B cell (primary cell): ENCODE data around the gene ALKBH8. TPM values are rescaled to one million over a fixed set of nuclear protein-coding genes. Genes with fewer than 3 reads are reported as not detected.

ENCODE experiments used
- ATAC-seq: fragments of 200-7000 bp; cut with Tn5 transposase; one replicate; pipeline ENCODE4 v1.10.0; 2021; ENCODE audit warnings: low read depth, mild to moderate bottlenecking, moderate number of reproducible peaks, moderate library complexity
- CTCF ChIA-PET: fragments of 350-600 bp; sonication (Branson Sonifier 250); formaldehyde crosslinking; loops from one replicate; lab custom pipeline; 2021; ENCODE audit warnings: antibody characterized with exemption, inconsistent platforms; lab: Charles Lee
- POLR2A ChIA-PET: fragments of 350-600 bp; sonication (Branson Sonifier 250); formaldehyde crosslinking; loops from one replicate; lab custom pipeline; 2021; ENCODE audit warnings: antibody characterized with exemption; lab: Charles Lee
- DNase-seq: peaks from one replicate; pipeline ENCODE4 v3.0.0; 2013
- H2AFZ ChIP-seq: 2 replicates; pipeline ENCODE4 v1.6.1; 2012; ENCODE audit warnings: mild to moderate bottlenecking, low read depth, low read length; ENCODE audit not compliant: insufficient read depth, poor library complexity, severe bottlenecking
- H3K27ac ChIP-seq, 2 donors: 1 replicate in 1 of 2; 2 replicates in 1 of 2; pipeline ENCODE4 v1.5.1; 2012 to 2013; ENCODE audit warnings: low read length in 2 of 2, mild to moderate bottlenecking in 2 of 2, moderate library complexity in 1 of 2
- H3K27me3 ChIP-seq, 4 experiments: fragments of 200-600 bp in 1 of 4; sonication (generic) in 1 of 4; replicated peaks in 1 of 4; 1 replicate in 2 of 4; 2 replicates in 2 of 4; pipeline versions ENCODE4 v1.6.1 to v1.7.0; 2013 to 2016; ENCODE audit warnings: low read length in 3 of 4, mild to moderate bottlenecking in 2 of 4, mixed read lengths in 1 of 4, moderate library complexity in 1 of 4; ENCODE audit not compliant: insufficient read depth in 4 of 4, control insufficient read depth in 3 of 4; ENCODE audit errors: control extremely low read depth in 1 of 4
- H3K36me3 ChIP-seq, 2 experiments: replicated peaks in 1 of 2; 1 replicate in 1 of 2; 2 replicates in 1 of 2; pipeline versions ENCODE4 v1.6.1 to v1.7.1; 2013; ENCODE audit warnings: low read length in 1 of 2; ENCODE audit not compliant: insufficient read depth in 2 of 2, control insufficient read depth in 1 of 2; ENCODE audit errors: control extremely low read depth in 1 of 2, extremely low read depth in 1 of 2
- H3K4me1 ChIP-seq, 2 donors: fragments of 200-600 bp in 1 of 2; sonication (generic) in 1 of 2; 1 replicate in 1 of 2; 2 replicates in 1 of 2; pipeline versions ENCODE4 v1.5.1 to v1.6.1; 2013 to 2017; ENCODE audit warnings: low read length in 2 of 2; ENCODE audit not compliant: control insufficient read depth in 2 of 2, insufficient read depth in 2 of 2
- H3K4me2 ChIP-seq: replicated peaks from 2 replicates; pipeline ENCODE3; 2012; ENCODE audit warnings: mild to moderate bottlenecking, low read depth, low read length; ENCODE audit not compliant: poor library complexity, severe bottlenecking
- H3K4me3 ChIP-seq, 5 experiments: fragments of 200-600 bp in 1 of 5; sonication (generic) in 1 of 5; 1 replicate in 3 of 5; 2 replicates in 2 of 5; pipeline versions ENCODE4 v1.5.1 to v1.7.0; 2011 to 2016; ENCODE audit warnings: low read length in 4 of 5, mild to moderate bottlenecking in 4 of 5, low read depth in 2 of 5, control low read depth in 1 of 5, moderate library complexity in 1 of 5; ENCODE audit not compliant: insufficient read depth in 1 of 5; ENCODE audit errors: control extremely low read depth in 1 of 5, extremely low read depth in 1 of 5
- H3K79me2 ChIP-seq: fragments of 200-600 bp; sonication (generic); one replicate; pipeline ENCODE4 v1.6.0; 2016; ENCODE audit warnings: low read length; ENCODE audit not compliant: control insufficient read depth, insufficient read depth
- H3K9ac ChIP-seq: fragments of 200-600 bp; sonication (generic); 2 replicates; pipeline ENCODE4 v1.6.1; 2017; ENCODE audit warnings: mild to moderate bottlenecking, low read length, moderate library complexity
- H3K9me3 ChIP-seq, 3 donors: one replicate each; pipeline versions ENCODE4 v1.6.1 to v1.7.1; 2013; ENCODE audit warnings: low read length in 2 of 3; ENCODE audit not compliant: control insufficient read depth in 2 of 3, insufficient read depth in 1 of 3; ENCODE audit errors: control extremely low read depth in 1 of 3
- H4K20me1 ChIP-seq: 2 replicates; pipeline ENCODE4 v1.6.0; 2012; ENCODE audit warnings: mild to moderate bottlenecking, low read length; ENCODE audit not compliant: insufficient read depth, control insufficient read depth, poor library complexity, severe bottlenecking
- H3K27ac Mint-ChIP-seq: one replicate; pipeline ENCODE4 v1.8.0; 2021; ENCODE audit warnings: mixed read lengths
- H3K27me3 Mint-ChIP-seq: one replicate; pipeline ENCODE4 v1.8.0; 2021; ENCODE audit warnings: mixed read lengths
- H3K4me1 Mint-ChIP-seq: one replicate; pipeline ENCODE4 v1.8.0; 2021; ENCODE audit warnings: mixed read lengths
- H3K4me3 Mint-ChIP-seq: one replicate; pipeline ENCODE4 v1.8.0; 2021; ENCODE audit warnings: mixed read lengths
- H3K9me3 Mint-ChIP-seq: one replicate; pipeline ENCODE4 v1.8.0; 2022; ENCODE audit warnings: mixed read lengths; ENCODE audit not compliant: insufficient read depth
- CTCF ChIP-seq: fragments of 200-600 bp; IDR thresholded peaks from one replicate; pipeline ENCODE4 v1.8.0; 2022; ENCODE audit warnings: antibody characterized with exemption, mild to moderate bottlenecking
- EZH2 ChIP-seq: IDR thresholded peaks from 2 replicates; pipeline ENCODE4 v1.6.1; 2012; ENCODE audit warnings: borderline replicate concordance, low read depth, mild to moderate bottlenecking, moderate library complexity, low read length; ENCODE audit not compliant: insufficient read depth, poor library complexity, severe bottlenecking
- WGBS: methylation state at CpG from one replicate; pipeline ENCODE4 v1.1.5; 2013; ENCODE audit warnings: missing lambda C conversion rate; ENCODE audit not compliant: insufficient coverage; 5-methylcytosine and 5-hydroxymethylcytosine counted together
- intact Hi-C: fragments of 100-400 bp; cut with micrococcal nuclease; formaldehyde crosslinking; loops from one replicate; pipeline ENCODE4 v1.10.0; 2022
- polyA plus RNA-seq: library from polyadenylated mRNA; depleted of rRNA; stranded (reverse); fragments of >200 nt; gene quantifications from 2 replicates; pipeline ENCODE4 v1.2.3, GENCODE V29; 2012
- total RNA-seq, 2 donors: library from RNA; stranded (reverse); fragments of 120-200 nt in 1 of 2; gene quantifications; 1 replicate in 1 of 2; 2 replicates in 1 of 2; pipeline versions ENCODE4 v1.2.3 to v1.2.4, GENCODE V29; 2013 to 2022

Gene ALKBH8
- total and polyA plus RNA-seq, 2 donors (not counting 1 experiment from before 2014, with no cell fraction given), result 4.0 to 13.3 TPM

- Histone ChIP-seq H3K4me1 (peaks cover 0 to under 1% of the 10 kb centered on the region in 2 donors), H3K4me3 (no peak overlapping the region), H3K27me3 (peaks cover 0 to 4% (median 0%) of the 10 kb centered on the region in 4 experiments), H2AFZ (no peak overlapping the region), H3K79me2 (no peaks in the 10 kb centered on the region), H3K4me2 (no peak overlapping the region), H3K27ac (no peak overlapping the region), H3K9me3 (no peaks in the 10 kb centered on the region), H4K20me1 (no peaks in the 10 kb centered on the region), H3K36me3 (no peaks in the 10 kb centered on the region), H3K9ac (no peak overlapping the region)
- H3K4me3 Mint-ChIP-seq, result no peak overlapping the region
- ATAC-seq, result no peak
- H3K27me3 Mint-ChIP-seq, result no peaks in the 10 kb centered on the region
- no peaks in the 10 kb centered on the region for H3K9me3 Mint-ChIP-seq
- no peak overlapping the region for H3K27ac Mint-ChIP-seq
- ChIA-PET POLR2A (no interaction called here), CTCF (interaction anchor here (1.2 to 7.2 kb wide), 3 partner anchors 10 to 198 kb away, joined by 3 to 35 read pairs (median 11); no protein-coding TSS in a partner anchor)
- no peak for DNase-seq
- H3K4me1 Mint-ChIP-seq, result peaks cover under 1% of the 10 kb centered on the region
- no peak for TF ChIP-seq CTCF
- TF ChIP-seq EZH2, result no peak
- intact Hi-C loops, result no loop called here
- no CpG with 5 or more reads among the region's 1 CpG for WGBS
These were observed 7.9 kb upstream of the ALKBH8 start for GRCh38 chr11:107573438-107573837.

- H3K27me3 ChIP-seq, result no peaks in the 10 kb centered on the region
- no peak for ATAC-seq
- no peak overlapping the region for H2AFZ ChIP-seq
- no peak overlapping the region for H3K9ac ChIP-seq
- peaks cover 25 to 27% of the 10 kb centered on the region in 2 donors for H3K4me1 ChIP-seq
- WGBS, result 90% methylated on average over 12 of the region's 12 CpGs
- H3K4me1 Mint-ChIP-seq, result peaks cover 33% of the 10 kb centered on the region
- no peak overlapping the region for H3K4me3 Mint-ChIP-seq
- intact Hi-C loops, result no loop called here
- H3K27me3 Mint-ChIP-seq, result no peaks in the 10 kb centered on the region
- H3K27ac Mint-ChIP-seq, result no peak overlapping the region
- H3K4me2 ChIP-seq, result no peak overlapping the region
- CTCF ChIA-PET, result no interaction called here
- H3K27ac ChIP-seq, result no peak overlapping the region
- H3K9me3 ChIP-seq, result no peaks in the 10 kb centered on the region
- H3K9me3 Mint-ChIP-seq, result no peaks in the 10 kb centered on the region
- no peak for TF ChIP-seq EZH2
- no peak for TF ChIP-seq CTCF
- H3K4me3 ChIP-seq, result no peak overlapping the region
- DNase-seq, result no peak
- POLR2A ChIA-PET, result no interaction called here
- no peaks in the 10 kb centered on the region for H3K36me3 ChIP-seq
- H4K20me1 ChIP-seq, result no peaks in the 10 kb centered on the region
- no peaks in the 10 kb centered on the region for H3K79me2 ChIP-seq
These were observed 4.5 kb upstream of the ALKBH8 start for GRCh38 chr11:107570015-107570414.
